GM18867 (cell line): ENCODE results near the gene GAS7.

ENCODE experiments used
- ATAC-seq: cut with Tn5 transposase; IDR thresholded peaks from one replicate; pipeline ENCODE4 v1.9.1; 2021; ENCODE audit warnings: mild to moderate bottlenecking, moderate library complexity; ENCODE audit not compliant: unreplicated experiment

GAS7 gene

DNA sequence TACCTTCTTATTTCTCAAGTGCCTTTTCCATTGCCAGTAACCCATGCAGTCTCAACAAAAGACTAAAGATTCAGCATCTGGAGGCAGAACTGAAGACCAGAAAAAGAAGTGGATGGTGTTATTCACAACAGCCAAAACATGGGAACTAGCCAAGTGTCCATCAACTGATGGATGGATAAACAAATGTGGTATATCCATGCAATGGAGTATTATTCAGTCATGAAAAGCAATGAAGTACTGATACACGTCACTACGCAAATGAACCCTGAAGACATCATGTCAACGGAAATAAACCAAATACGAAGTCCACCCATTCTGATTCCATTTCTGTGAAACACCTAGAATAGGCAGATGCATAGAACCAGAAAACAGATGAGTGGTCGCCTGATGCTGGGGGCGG, 25.6 kb downstream of the GAS7 start:
- no peak for ATAC-seq

DNA sequence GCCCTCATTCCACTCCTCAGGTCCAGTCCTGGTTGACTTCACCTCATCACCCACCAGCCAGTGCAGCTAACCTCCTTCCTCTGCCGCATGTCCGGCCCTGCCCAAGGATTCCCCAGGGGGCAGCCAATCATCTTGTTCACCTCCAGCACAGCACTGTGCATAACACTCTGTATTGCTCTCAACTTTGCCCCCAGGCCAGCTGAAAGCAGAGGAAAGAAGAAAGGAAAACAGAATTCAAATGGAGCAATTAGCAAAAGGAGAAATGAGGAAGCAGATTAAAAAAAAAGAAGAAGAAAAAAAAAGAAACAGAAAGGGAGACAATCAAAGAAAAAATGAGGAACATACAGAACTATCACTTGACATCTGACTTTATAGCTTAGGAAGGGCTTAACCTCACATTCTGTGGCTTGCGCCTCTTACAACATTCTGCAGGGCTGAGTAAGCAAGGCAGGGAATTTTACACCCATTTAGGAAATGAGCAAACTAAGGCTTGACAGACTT, 26.1 kb downstream of the GAS7 start:
- ATAC-seq = peak; percentile 70

DNA sequence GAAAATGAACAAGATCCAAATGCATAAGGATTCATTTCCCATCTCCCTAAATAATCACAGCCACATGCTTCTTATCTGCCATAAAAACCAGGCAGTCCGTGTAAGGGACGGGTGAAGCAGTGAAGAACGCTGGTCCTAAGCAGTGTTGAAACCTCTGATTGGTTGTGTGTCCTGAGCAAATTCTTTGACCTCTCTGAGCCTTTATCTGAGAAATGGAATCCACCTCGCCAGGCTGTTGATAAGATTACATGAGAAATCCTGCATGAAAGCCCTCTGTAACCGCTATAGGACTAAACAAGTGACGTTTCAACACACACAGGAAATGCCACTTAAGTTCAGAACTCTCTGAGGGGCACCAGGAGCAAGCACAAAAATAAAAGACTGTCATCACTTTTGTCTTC, 26.8 kb downstream of the GAS7 start:
- no peak for ATAC-seq

DNA sequence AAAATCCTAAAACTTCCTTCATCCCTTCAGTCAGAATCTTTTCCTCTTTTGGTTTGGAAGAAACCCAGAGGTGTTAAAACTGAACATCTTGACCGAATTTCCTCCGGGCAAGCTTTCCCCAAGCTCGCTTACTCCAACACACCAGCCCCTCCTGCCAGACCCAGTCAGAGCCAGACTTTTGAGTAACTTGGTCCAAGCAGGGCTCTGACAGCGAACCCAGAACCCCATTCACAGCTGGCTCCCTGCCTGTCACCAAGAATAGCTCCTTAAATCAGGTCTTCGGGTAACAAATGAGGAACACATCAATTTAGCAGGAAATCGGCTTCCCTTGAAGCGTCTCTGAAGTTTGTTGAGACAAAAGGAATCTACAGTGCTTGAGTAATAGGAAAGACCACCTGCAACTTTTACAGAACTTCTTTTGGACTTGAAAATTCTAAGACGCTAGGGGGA, 27.3 kb downstream of the GAS7 start:
- no peak for ATAC-seq

DNA sequence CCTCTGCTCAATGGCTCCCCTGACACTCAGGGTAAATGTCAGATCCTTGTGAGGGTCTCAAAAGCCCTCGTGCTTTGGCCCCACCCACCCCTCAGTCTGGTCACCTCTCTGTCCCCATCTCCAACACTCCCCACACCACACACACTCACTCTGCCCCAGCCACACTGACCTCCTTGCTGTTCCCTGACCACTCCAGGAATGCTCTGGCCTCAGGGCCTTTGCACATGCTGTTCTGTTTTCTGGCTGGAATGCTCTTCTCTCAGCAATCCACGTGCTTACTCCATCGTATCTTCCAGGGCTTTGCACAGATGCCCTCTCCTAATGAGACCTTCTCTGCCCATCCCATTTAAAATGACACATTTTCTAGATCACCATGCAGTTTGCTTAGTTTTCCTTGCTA, 28.2 kb downstream of the GAS7 start:
- ATAC-seq = no peak

DNA sequence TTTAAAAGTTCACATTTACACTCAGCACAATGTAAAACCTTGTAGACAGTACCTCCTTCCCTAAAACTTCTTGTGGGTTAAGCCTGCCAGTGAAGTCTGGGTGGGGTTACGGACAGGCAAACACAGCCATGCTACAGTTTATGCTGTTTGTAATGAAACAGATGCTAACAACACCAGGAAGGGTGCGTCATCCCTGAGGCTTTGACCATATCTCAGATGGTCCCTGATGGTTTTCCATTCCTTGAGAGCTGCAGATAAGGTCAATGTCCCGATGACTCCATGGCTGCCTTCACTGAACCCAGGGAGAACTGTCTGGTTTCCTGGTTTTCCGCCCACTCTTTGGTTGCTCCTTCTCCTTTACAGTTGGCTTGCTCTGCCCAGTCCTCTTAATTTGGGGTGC, 29.1 kb downstream of the GAS7 start:
- no peak for ATAC-seq

DNA sequence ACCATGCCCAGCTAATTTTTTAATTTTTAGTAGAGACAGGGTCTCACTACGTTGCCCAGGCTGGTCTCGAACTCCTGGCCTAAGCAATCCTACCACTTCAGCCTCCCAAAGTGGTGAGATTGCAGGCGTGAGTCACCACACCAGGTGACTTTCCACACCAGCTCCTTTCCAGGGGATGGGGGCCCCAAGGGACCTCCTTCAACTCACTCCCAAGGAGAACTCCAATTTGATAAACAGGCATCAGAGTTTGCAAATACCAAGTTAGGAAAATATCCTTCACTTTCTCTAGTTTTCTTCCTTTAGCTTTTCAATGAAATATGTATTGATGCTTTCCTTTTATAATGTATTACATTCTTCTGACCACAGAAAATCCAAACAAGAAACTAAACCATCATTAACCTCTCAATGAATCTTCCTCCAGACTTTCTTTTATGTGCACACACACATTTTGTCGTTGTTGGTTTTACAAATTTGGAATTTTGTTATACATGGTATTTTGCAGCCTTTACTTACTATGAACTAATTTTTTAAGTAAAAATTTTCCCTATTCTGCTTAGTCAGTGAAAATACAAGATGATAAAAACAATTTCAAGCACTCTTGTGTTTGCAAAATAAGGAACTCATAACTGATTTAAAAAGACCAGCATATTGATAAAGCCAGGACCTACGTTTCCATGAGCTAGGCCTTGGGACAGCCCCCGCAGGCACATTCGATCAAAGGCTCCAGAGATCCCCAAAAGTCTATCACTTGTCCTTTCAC, 32.0 kb downstream of the GAS7 start:
- no peak for ATAC-seq

DNA sequence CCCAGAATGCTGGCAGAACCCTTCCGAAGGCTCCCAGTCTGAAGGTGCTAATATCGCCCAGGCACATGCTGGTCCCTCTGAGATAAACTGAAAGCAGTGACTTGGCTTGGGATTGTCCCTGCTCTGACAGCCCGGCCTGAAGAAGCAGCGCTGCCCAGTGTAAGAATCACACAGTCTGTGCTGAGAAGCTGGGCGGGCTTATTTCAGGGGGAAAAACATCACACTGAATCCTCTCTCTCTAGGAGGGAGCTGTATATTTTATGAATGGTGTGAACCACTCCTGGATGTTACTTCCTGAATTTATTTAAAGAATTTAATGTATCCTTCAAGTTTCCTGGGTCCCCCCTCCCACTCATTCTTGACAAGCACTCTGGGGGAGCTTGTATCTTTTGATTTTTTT, 36.3 kb downstream of the GAS7 start:
- ATAC-seq = peak; percentile 59

DNA sequence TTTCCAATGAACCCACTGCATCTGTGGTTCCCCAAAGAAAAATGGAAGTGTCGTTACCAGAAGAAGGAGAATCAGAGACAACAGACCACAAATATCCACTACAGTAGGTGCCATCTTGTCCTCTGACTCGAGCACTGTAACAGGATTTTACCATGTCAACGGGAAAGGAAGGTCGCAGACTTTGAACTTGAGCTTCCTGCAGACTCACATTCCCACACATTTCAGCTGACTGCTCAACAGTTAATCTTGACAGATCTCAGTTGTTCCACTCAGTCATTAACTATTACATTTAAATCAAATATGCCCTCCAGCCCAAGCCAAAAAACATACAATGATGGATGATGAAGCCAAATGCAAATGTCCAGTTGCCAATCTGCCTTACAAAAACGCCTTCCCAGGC, 37.0 kb downstream of the GAS7 start:
- ATAC-seq = no peak

DNA sequence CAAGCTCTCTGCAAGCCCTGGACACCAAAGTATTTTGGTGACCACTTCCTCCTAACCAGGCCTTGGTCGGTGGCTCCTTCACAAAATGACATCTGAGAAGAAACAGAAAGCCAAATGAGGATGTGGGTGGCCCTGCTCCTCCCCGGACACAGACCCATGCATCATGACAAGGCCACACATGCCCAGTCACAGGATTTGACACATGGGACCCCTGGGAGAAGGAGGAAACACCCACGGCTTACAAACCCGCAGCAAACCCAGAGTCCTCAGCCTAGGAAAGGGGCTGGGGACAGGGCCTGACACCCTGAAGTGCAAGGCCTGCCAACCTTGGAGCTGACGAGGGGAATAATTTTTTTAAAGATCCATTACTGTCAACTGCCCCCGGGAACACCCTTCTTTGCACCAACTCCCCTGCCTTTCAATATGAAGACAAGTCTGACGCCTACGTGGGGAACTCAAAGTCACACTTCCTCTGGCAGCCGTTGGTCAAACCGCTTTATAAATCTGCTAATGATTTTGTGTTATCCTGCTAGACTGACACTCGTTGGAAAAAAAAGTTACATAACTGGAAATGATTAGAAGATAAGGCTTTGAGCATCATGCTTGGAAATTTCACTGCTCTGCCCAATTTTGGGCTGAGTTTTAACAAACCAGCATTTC, 41.3 kb downstream of the GAS7 start:
- ATAC-seq = peak; percentile 76

DNA sequence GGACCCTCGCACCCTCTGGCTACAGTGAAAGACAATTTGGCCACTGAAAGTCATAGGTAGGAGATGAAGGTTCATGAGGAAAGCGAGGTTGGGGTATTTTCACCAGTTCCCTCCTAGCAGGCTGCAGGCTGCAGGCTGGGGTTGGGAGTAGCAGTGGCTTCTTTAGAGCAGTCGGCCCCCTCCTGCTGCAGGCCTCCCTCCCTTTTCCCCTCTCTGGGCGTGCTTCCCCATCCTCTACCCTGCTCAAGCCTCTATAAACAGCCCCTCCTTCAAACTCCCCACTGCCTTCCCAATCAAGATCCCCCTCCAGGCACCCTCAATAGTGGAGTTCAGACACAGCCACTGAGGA, 41.8 kb downstream of the GAS7 start:
- ATAC-seq = no peak

DNA sequence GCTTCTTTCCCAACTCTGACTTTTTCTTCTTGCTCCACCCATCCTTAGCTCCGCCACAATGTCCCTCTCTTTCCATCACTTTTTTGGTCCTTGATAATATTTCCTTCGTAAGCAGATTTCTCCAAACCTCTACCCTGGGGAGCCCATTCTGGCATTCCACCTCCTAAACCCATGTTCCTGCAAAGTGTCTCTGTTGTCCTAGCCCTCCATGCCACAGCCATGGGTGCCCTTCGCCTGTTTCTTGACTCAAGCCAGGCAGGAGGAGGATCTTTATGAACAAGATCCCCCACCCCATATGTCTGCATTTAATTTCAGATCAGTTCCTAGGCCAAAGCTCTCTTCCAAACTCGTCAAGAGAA, 42.4 kb downstream of the GAS7 start:
- no peak for ATAC-seq

DNA sequence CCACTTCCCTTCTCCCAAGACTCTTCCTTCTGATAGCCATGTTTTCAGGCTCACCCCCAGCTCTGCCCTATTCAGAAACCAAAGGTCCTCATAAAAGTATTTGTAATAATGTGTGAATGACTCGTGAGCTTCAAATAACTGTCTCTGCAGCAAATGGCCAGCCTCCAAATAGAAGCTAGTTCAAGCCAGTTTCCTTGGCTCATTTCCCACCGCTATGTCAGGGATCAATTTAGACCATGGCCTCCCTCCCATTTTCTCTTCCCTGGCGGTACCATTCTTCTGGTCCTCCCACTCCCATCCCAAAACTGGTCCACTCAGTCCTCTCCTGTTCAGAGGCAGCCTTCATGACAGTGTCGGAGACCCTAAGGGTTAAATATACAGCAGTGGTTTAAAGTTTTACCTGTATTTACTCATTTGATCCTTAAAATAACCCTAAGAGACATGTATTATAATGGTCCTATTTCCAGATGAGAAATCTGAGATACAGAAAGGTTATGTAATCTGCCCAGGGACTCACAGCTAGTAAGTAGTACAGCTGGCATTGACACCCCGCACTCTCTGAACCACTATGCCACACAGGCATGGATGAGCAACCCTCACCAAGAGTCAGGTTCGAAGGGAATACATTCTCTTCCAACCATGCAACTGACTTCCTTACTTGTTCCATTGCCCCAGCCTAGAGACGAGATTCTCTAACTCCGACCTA, 42.9 kb downstream of the GAS7 start:
- ATAC-seq = no peak

DNA sequence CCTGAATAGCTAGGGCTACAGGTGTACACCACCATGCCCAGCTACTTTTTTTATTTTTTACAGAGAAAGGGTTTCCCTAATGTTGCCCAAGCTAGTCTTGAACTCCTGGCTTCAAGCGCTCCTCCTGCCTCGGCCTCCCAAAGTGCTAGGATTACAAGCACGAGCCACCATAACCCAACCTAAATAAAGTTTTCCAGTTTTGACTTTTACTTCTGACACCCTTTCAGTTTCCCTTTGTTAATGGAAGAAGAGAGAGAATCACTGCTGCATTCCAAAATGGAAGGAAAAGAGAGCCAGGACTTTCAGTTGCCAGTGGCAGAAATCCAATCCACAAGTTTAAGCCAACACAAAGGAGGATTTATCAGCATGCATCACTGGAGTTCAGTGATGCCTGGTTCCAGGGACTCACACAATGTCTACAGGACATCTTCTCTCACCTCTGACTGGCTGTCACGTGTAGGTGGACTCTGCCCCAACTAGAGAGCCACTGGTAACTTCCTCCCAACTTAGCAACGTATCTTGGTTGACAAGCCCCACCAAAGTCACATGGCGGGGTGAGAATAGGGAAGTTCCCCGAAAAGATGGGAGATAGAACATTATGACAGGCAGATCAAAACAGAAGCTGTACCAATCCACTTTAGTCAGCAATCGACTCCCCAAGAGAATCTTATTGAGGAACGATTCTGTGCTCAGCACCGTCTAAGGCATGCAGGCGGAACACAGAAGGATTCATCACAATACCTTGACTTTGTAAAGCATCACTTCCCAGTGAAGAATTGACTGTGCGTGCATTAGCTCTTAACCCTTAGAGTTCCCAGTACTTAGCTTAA, 46.5 kb downstream of the GAS7 start:
- ATAC-seq = peak; percentile 39

DNA sequence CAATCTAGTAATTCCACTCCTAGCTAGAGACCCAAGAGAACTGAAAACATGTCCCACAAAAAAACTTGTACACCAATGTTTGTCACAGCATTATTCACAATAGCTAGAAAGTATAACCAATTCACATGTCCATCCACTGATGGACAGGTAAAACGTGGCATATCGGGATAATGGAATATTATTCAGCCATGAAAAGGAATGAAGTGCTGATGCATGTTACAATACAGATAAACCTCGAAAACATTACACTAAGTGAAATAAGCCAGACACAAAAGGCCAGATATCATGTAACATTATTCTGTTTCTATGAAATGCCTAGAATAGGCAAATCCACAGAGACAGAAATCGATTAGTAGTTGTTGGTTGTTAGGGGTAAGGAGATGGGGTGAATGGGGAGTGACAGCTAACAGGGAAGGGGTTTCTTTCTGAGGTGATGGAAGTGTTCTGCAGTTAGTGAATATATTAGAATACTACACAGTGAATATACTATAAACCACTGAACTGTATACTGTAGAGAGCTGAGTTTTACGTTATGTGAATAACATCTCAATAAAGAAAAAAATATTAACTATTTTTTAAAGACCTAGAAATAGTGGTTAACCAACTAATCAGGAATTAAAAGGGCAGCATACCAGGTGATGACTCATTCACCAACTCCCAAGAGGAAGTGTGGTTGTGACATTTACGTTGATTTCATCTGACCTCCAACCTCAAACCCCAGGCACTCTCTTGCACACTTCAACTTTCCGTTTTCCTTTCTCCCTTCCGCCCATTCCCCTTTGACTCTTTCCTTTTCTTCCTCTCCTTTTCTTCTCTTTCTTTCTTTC, 48.6 kb downstream of the GAS7 start:
- peak; percentile 67 for ATAC-seq

DNA sequence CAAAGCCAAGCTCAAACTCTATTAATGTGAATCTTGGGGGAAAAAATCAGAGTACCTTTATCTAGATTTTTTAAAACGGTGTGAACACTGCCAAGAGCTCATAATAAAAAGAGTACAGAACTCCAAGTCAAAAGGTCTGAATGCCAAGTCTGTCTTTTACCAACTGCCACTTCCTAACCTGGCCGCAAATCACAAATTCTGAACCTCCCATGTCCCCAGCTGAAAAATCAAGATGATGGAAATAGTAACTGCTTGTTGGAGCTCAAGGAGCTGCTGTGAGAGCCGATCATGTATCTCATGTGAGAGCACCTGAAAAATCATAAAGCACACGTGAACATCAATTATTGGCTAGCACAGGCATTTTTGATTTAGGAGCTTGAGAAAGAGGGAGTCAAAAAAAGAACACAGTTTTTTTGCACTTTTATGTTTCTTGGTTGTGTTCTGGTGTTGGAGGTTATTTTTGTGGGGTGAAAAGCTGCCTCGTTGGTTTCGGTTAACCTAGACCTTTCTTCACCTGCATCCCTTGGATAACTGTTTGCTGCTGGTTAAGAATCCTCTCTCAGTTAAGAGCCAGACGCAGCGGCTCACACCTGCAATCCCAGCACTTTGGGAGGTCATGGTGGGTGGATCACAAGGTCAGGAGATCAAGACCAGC, 50.5 kb downstream of the GAS7 start:
- ATAC-seq = no peak

DNA sequence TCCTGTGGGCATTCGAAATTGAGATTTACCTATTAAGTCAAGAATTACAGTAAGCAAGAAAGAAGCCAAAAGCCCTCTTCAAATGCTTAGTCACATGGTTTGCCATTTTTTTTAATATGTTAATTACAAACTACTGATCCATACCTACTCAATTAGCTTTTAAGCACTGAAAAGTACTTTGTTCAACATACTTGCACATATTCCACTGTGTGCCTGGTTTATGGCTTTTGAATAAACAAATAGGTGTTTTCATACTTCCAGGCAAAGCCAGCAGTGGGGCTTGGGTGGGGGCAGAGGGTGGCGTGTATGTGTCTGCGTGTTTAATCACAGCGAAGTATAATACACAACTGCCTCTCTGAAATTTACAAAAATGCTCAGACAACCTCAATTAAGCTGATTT, 51.4 kb downstream of the GAS7 start:
- no peak for ATAC-seq

DNA sequence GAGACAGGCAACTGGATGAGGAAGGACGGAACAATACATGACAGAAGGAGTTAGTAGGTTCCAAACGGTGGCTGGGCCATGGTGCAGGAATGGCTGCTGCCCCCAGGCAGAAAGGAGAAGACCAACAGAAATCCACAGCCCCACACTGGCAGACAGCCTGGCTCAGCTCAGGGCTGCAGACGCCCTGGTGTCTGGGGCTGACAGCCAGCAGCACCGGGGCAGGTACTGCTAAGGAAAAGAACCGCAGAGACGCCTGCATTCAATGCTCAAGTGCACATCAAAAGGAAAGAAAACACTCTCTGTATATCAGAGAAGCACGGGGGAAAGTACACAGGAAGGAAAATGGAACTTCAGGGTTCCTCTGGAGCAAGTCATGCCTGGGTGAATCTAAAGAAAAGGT, 53.4 kb downstream of the GAS7 start:
- no peak for ATAC-seq

DNA sequence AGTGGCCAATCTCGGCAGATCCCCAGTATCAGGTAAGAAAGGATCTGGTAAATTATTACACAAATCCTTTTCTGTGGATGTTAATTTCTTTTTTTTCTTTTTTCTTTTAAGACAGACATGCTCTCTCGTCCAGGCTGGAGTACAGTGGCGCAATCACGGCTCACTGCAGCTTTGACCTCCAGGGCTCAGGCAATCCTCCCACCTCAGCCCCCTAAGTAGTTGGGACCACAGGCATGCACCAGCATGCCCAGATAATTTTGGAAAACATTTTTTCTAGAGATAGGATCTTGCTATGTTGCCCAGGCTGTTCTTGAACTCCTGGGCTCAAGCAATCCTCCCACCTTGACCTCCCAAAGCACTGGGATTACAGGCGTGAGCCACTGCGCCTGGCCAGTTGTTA, 54.0 kb downstream of the GAS7 start:
- ATAC-seq = no peak

DNA sequence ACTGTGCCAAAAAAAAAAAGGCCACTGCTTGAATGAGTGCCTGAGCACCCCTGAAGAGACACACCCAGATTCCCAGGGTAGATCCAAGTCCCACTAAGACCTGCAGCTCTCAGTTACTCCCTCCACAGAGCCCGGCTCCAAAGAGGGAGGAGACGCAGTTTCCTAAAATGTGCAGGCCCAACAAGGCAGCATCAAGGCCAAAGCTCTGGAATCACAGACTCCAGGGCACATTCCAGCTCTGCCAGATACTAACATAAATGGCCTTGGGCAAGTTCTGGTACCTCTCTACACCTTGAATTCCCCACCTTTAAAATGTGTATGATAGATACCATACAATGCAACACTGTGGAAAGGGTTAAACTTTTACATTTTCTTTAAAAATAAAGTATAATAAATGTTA, 57.0 kb downstream of the GAS7 start:
- no peak for ATAC-seq
